C1 segment of cervical spinal cord (tissue), 14 donors: ENCODE measurements around the gene ESR1.
"Not testable (repeated sequence)": the region's sequence is repeated elsewhere in the genome, so short reads cannot be mapped to it uniquely, and the experiment has no call there.

Source experiments
- DNase-seq, 14 donors: peaks; one replicate each; lab custom pipeline; 2025; lab: John Stamatoyannopoulos, UW

ESR1 gene

GRCh38 chr6:151894426-151894825 is 86.9 kb downstream of the ESR1 start:
- DNase-seq = not testable (repeated sequence)

GRCh38 chr6:151899221-151899620 is 91.7 kb downstream of the ESR1 start:
- not testable (repeated sequence) for DNase-seq

- DNase-seq = not testable (repeated sequence)
These were observed 92.3 kb downstream of the ESR1 start for GRCh38 chr6:151899796-151900195.

DNA sequence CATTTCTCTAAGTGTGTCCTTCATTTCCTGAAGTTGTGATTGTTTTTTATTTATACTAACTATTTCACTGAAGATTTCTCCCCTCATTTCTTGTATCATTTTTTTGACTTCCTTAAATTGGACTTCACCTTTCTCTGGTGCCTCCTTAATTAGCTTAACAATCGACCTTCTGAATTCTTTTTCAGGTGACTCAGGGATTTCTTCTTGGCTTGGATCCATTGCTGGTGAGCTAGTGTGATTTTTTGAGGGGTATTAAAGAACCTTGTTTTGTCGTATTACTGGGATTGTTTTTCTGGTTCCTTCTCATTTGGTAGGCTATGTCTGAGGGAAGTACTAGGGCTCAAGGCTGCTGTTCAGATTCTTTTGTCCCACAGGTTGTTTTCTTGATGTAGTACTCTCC is 92.8 kb downstream of the ESR1 start:
- DNase-seq = no peak

- no peak for DNase-seq
These were observed 93.5 kb downstream of the ESR1 start for GRCh38 chr6:151901009-151901411.

DNA sequence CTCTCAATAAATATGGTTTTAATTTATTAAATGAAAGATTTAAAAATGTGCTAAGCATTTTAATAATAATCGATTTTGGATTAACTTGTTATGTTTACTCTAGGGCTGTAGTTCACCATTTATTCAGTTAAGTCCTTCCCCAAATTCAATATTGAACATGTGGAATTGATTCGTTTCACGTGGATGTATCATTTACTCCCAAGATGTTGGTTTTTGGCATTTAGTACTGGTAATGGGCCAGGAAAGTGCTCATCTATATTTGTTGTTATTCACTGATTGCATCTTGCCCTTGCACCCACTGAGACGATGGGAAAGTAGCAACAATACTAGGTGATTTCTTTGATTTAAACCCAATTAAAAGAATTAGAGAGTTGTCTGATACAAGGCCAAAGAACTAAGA is 97.1 kb downstream of the ESR1 start:
- no peak for DNase-seq

DNA sequence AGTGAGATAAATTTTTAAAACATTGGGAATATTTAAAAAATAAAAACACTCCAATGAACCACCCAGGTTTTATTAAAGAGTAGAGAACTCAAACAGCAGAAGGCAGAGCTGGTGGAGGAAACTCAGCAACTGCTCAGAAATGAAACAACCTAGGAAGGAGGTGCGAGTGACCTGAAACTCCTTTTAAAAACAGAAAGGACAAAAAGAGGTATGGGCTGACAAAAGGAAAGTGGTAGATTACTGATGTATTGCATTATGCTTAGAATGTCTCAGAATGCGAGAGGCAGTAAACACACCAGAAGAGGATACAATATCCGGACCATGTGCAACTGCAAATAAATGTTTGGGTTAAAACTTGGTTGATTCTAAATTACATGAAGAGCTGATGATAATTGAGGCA is 97.6 kb downstream of the ESR1 start:
- no peak for DNase-seq

GRCh38 chr6:151905854-151906253 is 98.4 kb downstream of the ESR1 start:
- no peak for DNase-seq

- DNase-seq = no peak
These were observed 103.9 kb downstream of the ESR1 start for GRCh38 chr6:151911401-151911800.

DNA sequence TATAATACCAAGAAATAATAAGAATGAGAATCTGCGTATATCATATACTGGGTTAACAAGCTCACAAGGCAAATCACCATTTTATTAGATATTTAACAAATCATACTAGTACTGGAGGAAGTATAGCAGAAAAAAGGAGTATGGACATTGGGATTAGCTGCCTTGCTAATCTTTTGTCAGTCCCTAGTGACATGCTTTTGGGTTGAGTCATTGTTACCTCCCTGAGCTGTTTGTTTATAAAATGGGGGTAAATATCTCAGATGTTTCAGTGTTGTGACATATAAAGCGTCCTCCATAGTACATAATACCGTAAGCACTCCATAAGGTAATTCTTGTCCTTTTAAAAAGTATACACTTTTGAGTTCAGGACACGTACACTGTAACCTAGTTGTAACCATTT is 107.0 kb downstream of the ESR1 start:
- DNase-seq = no peak

DNA sequence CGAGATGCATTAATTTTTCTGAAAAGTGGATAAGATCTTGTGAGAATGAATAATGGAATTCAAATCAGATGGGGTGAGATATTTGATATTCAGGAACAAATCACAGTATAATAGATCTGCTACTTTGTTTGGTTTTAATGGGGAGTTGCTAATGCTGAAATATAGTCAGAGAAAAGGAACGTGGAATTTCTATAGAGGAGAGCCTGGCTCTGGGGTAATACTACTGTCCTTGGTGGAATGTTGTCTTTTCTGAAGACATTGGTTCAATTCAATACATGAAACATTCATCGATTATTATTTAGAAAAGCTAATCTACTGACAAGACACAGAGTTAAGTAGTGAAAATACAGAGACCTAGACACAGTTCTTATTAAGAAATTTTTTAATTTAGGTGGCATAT is 108.6 kb downstream of the ESR1 start:
- DNase-seq = no peak

DNA sequence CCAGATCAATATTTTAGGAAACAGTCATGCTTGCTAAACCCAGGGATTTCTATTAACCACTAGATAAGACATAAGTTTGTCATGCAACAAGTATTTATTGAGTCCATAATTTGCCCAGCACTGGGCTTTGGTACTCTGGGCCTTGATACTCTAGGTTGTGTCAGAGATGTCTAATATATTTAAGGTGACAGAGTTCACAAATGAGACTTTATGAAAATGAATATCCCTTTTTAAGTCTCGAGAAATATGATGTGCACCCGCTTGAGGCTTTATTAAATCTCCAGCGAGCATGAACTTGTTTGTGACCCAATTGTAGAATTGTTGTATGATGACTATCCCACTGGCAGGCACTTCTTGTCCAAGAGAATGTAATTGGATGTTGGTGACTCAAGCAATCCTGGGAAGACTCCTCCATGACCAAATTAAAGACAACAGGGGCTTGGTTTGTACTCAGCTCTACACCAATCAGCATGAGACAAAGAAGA is 109.2 kb downstream of the ESR1 start:
- DNase-seq = no peak

DNA sequence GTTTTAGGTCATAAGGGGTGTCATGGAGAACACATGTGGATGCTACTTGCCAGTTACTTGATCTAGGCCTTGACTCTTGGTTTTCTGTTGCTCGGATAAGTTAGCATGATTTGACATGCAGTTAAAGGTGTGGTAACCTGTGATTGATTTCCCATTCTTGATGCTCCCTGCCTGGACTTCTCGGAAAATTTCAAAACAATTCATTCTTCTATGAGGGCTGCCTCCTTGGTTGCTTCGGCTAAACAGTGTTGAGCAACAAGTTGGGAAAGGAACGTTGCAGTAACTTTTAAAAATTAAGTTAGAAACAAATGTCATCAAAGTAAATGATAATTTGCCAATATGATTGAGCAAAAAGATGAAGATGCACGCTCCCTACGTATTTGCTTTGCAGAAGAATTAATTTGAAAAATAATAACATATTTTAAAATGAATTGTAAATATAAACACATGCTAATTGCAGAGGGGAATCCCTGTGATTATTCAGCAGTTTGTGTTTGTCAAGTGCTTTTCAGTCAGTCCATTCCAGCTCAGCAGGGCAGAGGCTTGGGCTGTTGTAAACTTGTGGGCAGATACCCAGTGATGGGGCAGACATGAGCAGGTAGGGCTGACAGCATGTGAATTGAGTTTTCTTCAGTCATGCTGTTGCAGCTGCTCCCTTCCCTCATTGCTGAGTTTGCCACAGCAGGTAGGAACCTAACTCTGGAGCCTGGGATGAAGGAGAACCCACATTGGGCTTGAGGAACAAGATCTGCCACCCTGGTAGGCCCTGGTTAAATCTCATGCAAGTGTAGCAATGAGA is 110.2 kb downstream of the ESR1 start:
- no peak for DNase-seq

DNA sequence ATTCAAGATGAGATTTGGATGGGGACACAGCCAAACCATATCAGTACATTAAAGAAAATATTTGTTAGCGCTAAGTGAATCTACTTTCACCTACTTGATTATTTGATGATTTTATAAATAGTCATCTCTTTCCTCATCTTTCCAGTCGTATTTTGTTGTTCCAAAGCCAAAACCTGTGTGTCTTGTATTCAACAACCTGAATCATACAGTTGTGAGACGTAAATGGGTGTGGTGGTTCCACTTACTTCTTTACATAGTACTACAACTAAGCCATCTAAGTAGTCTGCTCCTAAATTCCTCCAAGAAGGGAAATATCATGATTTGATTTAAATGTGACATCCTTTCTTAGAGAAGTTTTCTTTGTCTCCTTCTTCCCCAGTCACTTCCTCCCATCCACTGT is 132.8 kb downstream of the ESR1 start:
- DNase-seq = no peak

DNA sequence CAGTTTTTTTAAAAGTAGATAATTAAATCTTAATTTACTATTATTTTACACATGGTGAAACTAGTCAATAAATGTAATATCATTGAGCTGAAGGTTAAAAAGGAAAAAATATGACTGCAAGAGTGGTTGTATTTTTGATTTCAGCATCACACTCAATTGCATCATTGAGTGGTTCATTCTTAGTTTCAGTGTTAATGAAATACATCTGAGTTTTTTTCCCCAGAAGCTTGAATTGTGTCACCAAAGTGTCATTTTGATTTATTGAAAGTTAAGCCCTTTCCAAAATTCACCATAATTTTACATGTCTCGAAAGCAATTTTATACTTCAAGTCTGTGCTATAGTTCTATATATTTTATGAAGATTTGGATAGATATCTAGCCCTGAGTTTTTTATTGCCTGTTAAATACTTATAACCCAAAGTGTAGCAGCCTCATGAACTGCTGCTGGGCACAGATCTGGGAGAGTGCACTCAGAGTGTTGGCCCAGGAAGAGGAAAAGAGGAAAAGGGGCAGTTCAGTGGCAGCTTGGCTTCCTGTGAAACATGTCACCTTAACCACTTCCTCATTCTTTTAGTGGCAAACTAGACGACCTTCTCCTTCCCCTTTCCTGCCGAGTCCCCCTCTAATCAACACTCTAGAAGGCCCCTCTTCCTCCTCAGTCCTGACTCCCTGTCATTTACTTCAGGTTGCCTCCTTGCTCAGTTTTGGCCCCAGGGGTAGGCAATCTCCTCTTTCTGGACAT is 140.7 kb downstream of the ESR1 start:
- peak in 1 of 14 donors; percentile 8 for DNase-seq

DNA sequence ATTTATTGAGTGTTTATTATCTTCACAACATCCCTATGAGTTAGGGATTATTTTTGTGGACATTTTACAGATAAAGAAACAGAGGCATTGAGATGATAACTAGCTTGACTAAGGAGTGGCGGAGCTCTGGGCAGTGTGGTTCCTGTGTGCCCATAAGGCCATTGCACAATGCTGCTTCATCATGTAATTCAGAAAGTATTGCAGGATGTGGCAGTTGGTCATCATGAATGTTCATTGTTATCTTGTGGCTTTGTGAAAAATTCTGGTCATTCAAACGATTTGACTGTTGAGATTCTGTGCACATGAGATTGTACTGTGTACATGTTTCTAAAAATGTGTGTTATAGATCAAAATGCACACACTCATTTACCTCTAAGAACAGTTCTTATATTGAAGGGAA is 150.8 kb downstream of the ESR1 start:
- no peak for DNase-seq

- no peak for DNase-seq
These were observed 151.6 kb downstream of the ESR1 start for GRCh38 chr6:151959086-151959485.

GRCh38 chr6:151961809-151962208 is 154.3 kb downstream of the ESR1 start:
- no peak for DNase-seq

GRCh38 chr6:151962246-151962846 is 154.9 kb downstream of the ESR1 start:
- DNase-seq = no peak

DNA sequence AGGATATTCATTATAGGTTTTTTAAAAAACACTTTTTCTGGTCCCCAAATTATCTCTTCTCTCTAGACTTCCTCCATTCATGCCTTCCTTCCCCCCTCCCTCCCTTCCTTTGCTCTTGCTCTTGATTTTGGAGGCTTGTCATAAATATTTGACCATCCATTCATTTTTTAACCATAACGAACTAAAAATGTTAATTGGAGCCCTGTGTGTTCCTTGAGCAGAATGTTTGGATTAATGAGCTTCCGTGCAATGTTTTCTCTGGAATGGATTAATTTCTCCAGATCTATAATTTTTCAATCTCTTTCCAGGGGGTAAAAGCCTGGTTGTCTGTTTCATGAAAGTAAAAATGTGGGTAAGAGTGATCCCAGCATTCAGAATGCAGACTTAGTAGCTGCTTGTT is 155.5 kb downstream of the ESR1 start:
- DNase-seq = no peak

- not testable (repeated sequence) for DNase-seq
These were observed 156.9 kb downstream of the ESR1 start for GRCh38 chr6:151964412-151964811.

- no peak for DNase-seq
These were observed 166.7 kb downstream of the ESR1 start for GRCh38 chr6:151974061-151974617.
